ENCODE results near the gene LSR.
A peak's percentile ranks its signal among the peaks of the same experiment; 100 is the strongest.

LSR gene

DNA sequence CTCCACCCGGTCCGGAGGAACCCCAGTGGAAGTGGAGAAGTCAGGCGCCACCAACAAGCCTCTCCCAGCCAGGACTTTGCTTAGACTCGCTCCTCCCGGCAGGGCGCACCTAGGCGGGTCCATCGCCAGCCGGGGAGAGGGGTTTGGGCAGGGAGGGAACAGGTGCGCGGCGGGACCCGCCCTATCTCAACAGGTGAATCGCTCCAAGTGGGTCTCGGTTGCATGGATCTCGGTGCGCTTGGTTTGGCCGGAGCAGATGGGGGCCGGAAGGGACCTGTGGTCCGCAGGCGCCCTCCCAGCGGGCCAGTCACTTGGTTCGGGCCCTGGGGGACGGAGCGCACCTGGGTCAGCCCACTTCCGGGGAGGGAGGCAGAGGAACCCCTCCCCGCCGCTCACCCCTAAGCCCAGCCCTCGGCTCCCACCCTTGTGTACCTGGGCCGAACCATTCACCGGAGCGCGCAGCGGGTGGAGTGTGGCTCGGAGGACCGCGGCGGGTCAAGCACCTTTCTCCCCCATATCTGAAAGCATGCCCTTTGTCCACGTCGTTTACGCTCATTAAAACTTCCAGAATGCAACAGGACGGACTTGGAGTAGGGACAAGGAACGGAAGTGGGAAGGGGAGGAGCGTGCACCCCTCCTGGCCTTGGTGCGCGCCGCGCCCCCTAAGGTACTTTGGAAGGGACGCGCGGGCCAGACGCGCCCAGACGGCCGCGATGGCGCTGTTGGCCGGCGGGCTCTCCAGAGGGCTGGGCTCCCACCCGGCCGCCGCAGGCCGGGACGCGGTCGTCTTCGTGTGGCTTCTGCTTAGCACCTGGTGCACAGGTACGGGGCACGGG lies at the start of gene LSR:
LSR (plus strand) TSS at position 693 of the 836 bp plus-strand sequence; CDS start at position 714, 21 bp downstream.
- peak; percentile 63 to 70 for DNase-seq (ENCODE audit: low read depth in 2 of 2)

DNA sequence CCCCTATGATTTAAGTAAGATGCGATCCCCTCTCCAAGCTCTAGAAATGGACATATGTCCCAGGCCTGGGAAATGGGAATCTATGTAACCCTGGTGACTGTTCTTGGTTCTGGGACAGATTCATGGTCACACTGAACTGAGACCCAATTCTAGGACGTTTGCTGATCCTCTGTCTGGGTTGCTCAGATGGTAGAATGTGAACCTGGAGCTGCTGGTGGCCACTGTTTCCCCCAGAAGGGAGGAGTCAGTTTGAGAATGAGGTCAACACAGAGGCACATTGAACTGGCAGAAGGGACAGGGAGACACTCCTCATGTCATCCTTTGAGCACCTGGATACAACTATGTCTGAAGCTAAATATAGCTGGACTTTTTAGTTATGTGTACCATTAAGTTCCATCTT lies 49.3 kb upstream of the LSR start:
- no peak for DNase-seq (ENCODE audit: low read depth in 2 of 2)

- no peak for DNase-seq (ENCODE audit: low read depth in 2 of 2)
These were observed 45.8 kb upstream of the LSR start for GRCh38 chr19:35202722-35203688.

- DNase-seq (ENCODE audit: low read depth in 2 of 2), result no peak
These were observed 43.7 kb upstream of the LSR start for GRCh38 chr19:35204799-35205732.

DNA sequence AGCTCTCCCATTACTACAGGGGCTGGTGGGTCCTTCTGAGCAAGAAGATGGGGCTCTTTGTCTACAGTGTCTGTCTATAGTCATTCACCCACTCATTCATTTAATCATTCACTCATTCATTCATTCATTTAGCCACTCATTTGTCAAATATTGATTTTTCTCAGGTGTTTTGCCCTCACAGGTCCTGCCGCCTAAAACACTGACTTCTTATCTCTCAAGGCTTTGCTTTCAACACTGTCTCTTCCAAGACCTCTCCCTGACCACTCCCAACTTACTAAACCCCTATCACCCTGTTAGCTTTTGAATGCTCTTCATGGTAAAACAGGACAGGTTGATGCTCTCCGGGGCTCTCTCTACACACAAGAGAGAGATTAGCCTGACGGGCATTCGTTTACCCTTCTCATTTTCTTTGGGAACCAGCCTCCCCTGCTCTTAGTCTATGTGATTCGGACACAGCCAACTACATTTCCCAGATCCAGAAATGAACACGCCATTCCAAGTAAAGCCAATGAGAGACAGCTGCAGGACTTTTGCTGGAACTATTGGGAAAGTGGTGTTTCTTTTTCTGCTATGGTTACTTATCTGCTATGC lies 43.0 kb upstream of the LSR start:
- no peak for DNase-seq (ENCODE audit: low read depth in 2 of 2)

DNA sequence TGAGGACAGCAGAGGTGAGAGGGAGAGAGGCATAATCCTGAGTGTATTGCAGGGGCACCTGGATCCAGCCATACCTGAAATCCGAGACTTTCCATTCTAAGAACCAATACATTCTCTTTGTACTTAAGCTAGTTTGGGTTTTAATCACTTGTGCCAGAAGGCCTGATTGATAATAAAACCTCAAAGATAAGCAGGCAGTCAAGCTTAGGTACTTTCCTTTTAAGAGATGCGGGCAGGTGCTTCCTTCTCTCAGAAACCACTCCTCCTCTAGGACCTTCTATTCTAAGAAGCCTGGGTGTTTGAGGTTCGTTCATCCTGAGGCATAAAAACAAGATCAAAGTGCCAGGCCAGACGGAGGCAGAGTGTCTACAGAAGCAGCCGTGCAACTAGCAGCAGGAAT lies 42.4 kb upstream of the LSR start:
- DNase-seq (ENCODE audit: low read depth in 2 of 2), result peak in 1 of 2 donors; percentile 45

GRCh38 chr19:35206855-35207254 lies 41.9 kb upstream of the LSR start:
- no peak for DNase-seq (ENCODE audit: low read depth in 2 of 2)

DNA sequence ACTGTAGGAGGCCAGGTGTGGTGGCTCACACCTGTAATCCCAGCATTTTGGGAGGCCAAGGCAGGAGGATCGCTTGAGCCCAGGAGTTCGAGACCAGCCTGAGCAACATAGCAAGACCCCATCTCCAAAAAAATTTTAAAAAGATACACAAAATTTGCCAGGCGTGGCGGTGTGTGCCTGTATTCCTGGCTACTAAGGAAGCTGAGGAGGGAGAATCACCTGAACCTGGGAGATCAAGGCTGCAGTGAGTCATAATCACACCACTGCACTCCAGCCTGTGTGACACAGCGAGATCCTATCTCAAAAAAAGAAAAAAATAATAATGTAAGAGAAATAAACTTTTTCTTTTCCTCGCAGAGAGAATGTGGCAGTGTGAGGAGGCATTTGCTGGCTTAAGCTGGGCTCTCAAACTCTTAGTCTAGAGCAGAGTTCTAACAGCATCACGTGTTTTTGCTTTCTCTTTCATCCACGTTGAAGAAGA lies 41.4 kb upstream of the LSR start:
- DNase-seq (ENCODE audit: low read depth in 2 of 2), result no peak

GRCh38 chr19:35208121-35208520 lies 40.7 kb upstream of the LSR start:
- no peak for DNase-seq (ENCODE audit: low read depth in 2 of 2)

DNA sequence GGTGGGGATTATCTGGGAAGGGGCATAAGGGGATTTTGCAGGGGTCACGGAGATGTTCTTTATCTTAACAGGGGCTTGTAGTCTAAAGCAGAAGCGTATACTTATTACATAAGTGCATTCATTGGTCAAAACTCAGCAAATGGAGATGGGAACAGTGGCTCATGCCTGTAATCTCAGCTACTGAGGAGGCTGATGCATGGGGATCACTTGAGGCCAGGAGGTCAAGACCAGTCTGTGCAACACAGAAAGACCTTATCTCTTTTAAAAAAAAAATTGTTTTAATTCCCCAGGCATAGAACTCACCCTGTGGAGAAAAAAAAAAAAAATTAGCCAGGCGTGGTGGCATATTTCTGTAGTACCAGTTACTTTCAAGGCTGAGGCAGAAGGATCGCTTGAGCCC lies 39.2 kb upstream of the LSR start:
- no peak for DNase-seq (ENCODE audit: low read depth in 2 of 2)

DNA sequence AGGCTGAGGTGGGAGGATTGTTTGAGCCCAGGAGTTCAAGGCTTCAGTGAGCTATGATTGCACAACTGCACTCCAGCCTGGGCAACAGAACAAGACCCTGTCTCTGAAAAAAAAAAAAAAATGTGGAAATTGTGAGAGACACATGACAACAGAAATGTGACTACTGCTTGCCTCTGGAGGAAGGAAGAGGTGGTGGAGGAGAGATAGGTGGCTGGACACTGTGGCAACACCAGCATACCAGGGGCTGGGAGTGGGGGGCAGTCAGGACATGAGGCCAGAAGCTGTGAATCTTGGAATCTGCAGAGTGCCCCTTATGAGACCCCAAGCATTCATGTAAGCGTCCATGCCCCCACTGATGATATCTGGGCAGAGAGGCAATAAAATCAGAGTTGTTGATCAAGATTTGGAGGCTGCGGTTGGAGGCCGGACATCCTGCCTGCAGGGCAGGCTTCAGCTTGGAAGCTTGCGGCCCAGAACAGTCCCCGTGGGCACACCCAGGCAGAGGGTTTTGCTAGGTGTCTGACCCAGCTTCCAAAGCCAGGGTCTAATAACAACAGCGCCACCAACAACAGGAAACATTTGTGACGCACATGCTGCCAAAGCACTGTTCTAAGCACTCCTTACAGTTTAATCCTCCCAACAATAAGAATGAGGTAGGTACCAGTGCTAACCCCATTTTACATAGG lies 37.1 kb upstream of the LSR start:
- peak; percentile 60 to 67 for DNase-seq (ENCODE audit: low read depth in 2 of 2)

DNA sequence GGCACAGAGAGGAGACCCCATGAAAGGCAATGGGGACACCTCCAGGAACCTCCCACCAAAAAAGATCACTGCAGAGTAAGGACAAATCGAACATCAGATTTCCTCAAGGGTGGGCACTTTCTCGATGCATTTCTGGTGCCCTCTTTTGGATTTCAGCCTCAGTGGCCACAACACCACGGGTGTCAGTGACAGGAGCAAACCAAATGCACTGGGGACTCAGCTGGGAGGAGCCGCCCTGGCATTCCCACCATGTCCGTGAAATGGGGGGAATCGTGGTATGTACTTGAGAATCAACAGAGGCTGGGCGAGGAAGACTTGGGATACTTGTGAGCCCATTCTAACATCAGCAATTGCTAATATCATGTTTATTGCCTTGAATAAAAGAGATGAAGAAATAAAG lies 36.6 kb upstream of the LSR start:
- DNase-seq (ENCODE audit: low read depth in 2 of 2), result no peak

GRCh38 chr19:35213663-35214632 lies 34.9 kb upstream of the LSR start:
- DNase-seq (ENCODE audit: low read depth in 2 of 2), result peak; percentile 64 to 75

DNA sequence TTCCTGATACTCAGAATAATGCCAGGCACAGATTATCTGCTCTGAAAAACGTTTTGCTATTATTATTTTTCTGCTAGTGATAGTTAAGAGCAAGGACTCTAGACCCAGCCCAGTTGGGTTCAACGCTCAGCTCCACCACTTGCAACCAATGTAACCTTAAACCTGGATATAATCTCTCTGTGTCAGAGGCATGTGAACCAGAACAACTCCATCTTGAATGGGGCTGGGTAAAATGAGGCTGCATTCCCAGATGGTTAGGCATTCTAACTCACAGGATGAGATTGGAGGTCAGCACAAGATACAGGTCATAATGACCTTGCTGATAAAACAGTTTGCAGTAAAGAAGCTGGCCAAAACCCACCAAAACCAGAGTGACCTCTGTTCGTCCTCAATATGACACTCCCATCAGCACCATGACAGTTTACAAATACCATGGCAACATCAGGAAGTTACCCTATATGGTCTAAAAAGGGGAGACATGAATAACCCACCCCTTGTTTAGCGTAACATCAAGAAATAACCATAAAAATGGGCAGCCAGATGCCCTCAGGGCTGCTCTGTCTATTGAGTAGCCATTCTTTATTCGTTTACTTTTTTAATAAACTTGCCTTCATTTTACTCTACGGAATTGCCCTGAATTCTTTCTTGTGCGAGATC lies 33.9 kb upstream of the LSR start:
- DNase-seq (ENCODE audit: low read depth in 2 of 2), result no peak

- no peak for DNase-seq (ENCODE audit: low read depth in 2 of 2)
These were observed 32.6 kb upstream of the LSR start for GRCh38 chr19:35216016-35216832.

GRCh38 chr19:35216833-35217648 lies 31.8 kb upstream of the LSR start:
- DNase-seq (ENCODE audit: low read depth in 2 of 2), result no peak

DNA sequence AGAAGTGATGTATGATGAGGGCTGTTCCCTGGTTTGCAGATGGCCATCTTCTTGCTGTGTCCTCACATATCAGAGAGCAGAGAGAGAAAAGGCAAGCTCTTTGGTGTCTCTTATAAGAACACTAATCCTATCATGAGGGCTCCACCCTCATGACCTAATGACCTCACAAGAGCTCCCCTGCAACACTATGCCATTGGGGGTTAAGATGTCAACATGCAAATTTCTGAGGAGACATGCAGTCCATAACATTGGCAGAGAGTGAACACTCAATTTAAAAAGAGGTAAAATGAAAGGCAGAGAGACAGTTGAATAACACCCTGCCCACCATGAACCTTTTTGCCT lies 31.2 kb upstream of the LSR start:
- DNase-seq (ENCODE audit: low read depth in 2 of 2), result no peak

Measured in stimulated activated CD8-positive, alpha-beta memory T cell treated with anti-CD3 and anti-CD28 coated beads, Interleukin-7, amount 100 ng/mL, for 4 hours (primary cell).